ENCODE measurements around the gene C21orf91.

The C21orf91 gene

GRCh38 chr21:17819114-17819876 lies at the start of gene C21orf91:
TSS of gene C21orf91 (minus strand) at chr21:17819356. CDS start at chr21:17818318, 1,038 bp downstream.
- DNase-seq = peak; percentile 91

- DNase-seq = no peak
These were observed 47.4 kb upstream of the C21orf91 start for GRCh38 chr21:17866590-17866989.

- DNase-seq = no peak
These were observed 40.5 kb upstream of the C21orf91 start for GRCh38 chr21:17859661-17860060.

- no peak for DNase-seq
These were observed 39.6 kb upstream of the C21orf91 start for GRCh38 chr21:17858747-17859146.

GRCh38 chr21:17854745-17855144 lies 35.6 kb upstream of the C21orf91 start:
- DNase-seq = no peak

GRCh38 chr21:17853393-17854275 lies 34.5 kb upstream of the C21orf91 start:
- no peak for DNase-seq

GRCh38 chr21:17848228-17848627 lies 29.1 kb upstream of the C21orf91 start:
- DNase-seq = no peak

- DNase-seq = no peak
These were observed 21.9 kb upstream of the C21orf91 start for GRCh38 chr21:17841103-17841502.

- no peak for DNase-seq
These were observed 15.6 kb upstream of the C21orf91 start for GRCh38 chr21:17834639-17835354.

- DNase-seq = no peak
These were observed 10.3 kb upstream of the C21orf91 start for GRCh38 chr21:17829472-17829871.

GRCh38 chr21:17828223-17828622 lies 9.1 kb upstream of the C21orf91 start:
- DNase-seq = no peak

- DNase-seq = no peak
These were observed 4.7 kb upstream of the C21orf91 start for GRCh38 chr21:17823846-17824245.

- no peak for DNase-seq
These were observed 2.0 kb upstream of the C21orf91 start for GRCh38 chr21:17821121-17821520.

- DNase-seq = no peak
These were observed 697 bp upstream of the C21orf91 start for GRCh38 chr21:17819877-17820229.

GRCh38 chr21:17818186-17819113 lies 706 bp downstream of the C21orf91 start:
- DNase-seq = peak; percentile 63

- no peak for DNase-seq
These were observed 5.8 kb downstream of the C21orf91 start for GRCh38 chr21:17813353-17813752.

- no peak for DNase-seq
These were observed 13.2 kb downstream of the C21orf91 start for GRCh38 chr21:17805966-17806365.

- no peak for DNase-seq
These were observed 15.6 kb downstream of the C21orf91 start for GRCh38 chr21:17803536-17803935.

GRCh38 chr21:17802572-17802971 lies 16.6 kb downstream of the C21orf91 start:
- no peak for DNase-seq

GRCh38 chr21:17799414-17800164 lies 19.6 kb downstream of the C21orf91 start:
- peak; percentile 55 for DNase-seq

GRCh38 chr21:17798796-17799195 lies 20.4 kb downstream of the C21orf91 start:
- peak; percentile 88 for DNase-seq
